Duodenal mucosa (tissue), 2 donors: Measurements from ENCODE around the gene DZIP1L.

Experiments
- H3K27ac ChIP-seq: one replicate; pipeline ENCODE4 v1.7.0; 2013; ENCODE audit warnings: low read depth, low read length
- H3K27me3 ChIP-seq, 2 donors: one replicate each; pipeline ENCODE4 v1.7.0; 2013; ENCODE audit warnings: low read length in 2 of 2, control low read depth in 1 of 2; ENCODE audit not compliant: insufficient read depth in 2 of 2, control insufficient read depth in 1 of 2
- H3K36me3 ChIP-seq, 2 donors: one replicate each; pipeline ENCODE4 v1.7.0; 2013; ENCODE audit warnings: low read length in 2 of 2, control low read depth in 1 of 2; ENCODE audit not compliant: insufficient read depth in 2 of 2, control insufficient read depth in 1 of 2
- H3K4me1 ChIP-seq, 2 donors: one replicate each; pipeline ENCODE4 v1.7.0; 2013; ENCODE audit warnings: low read length in 2 of 2, control low read depth in 1 of 2; ENCODE audit not compliant: insufficient read depth in 2 of 2, control insufficient read depth in 1 of 2
- H3K4me3 ChIP-seq, 2 donors: one replicate each; pipeline ENCODE4 v1.7.0; 2013; ENCODE audit warnings: low read length in 2 of 2, low read depth in 1 of 2
- H3K9ac ChIP-seq, 2 donors: one replicate each; pipeline ENCODE4 v1.7.0; 2013; ENCODE audit warnings: low read length in 2 of 2, low read depth in 1 of 2
- H3K9me3 ChIP-seq, 2 donors: one replicate each; pipeline ENCODE4 v1.7.0; 2013; ENCODE audit warnings: low read length in 2 of 2, control low read depth in 1 of 2; ENCODE audit not compliant: control insufficient read depth in 1 of 2

The DZIP1L gene

GRCh38 chr3:138059261-138059660, 56.1 kb downstream of the DZIP1L start:
- no peaks in the 10 kb centered on the region for H3K36me3 ChIP-seq
- no peak overlapping the region for H3K9ac ChIP-seq
- H3K4me3 ChIP-seq: no peak overlapping the region
- H3K27ac ChIP-seq: no peak overlapping the region
- no peaks in the 10 kb centered on the region for H3K9me3 ChIP-seq
- no peaks in the 10 kb centered on the region for H3K27me3 ChIP-seq
- H3K4me1 ChIP-seq: no peaks in the 10 kb centered on the region

GRCh38 chr3:138057384-138057783, 58.0 kb downstream of the DZIP1L start:
- H3K27ac ChIP-seq: no peak overlapping the region
- no peaks in the 10 kb centered on the region for H3K9me3 ChIP-seq
- H3K36me3 ChIP-seq: no peaks in the 10 kb centered on the region
- no peak overlapping the region for H3K4me3 ChIP-seq
- H3K4me1 ChIP-seq: no peaks in the 10 kb centered on the region
- no peaks in the 10 kb centered on the region for H3K27me3 ChIP-seq
- no peak overlapping the region for H3K9ac ChIP-seq

GRCh38 chr3:138054057-138054456, 61.4 kb downstream of the DZIP1L start:
- no peak overlapping the region for H3K27ac ChIP-seq
- H3K9me3 ChIP-seq: no peaks in the 10 kb centered on the region
- no peak overlapping the region for H3K9ac ChIP-seq
- H3K4me3 ChIP-seq: no peak overlapping the region
- H3K36me3 ChIP-seq: no peaks in the 10 kb centered on the region
- H3K4me1 ChIP-seq: no peaks in the 10 kb centered on the region
- no peaks in the 10 kb centered on the region for H3K27me3 ChIP-seq

GRCh38 chr3:138051947-138052802, 63.2 kb downstream of the DZIP1L start:
- no peak overlapping the region for H3K27ac ChIP-seq

GRCh38 chr3:138049157-138049919, 66.1 kb downstream of the DZIP1L start:
- Histone ChIP-seq H3K9me3 (no peaks in the 10 kb centered on the region), H3K27me3 (no peaks in the 10 kb centered on the region), H3K4me3 (no peak overlapping the region), H3K4me1 (no peaks in the 10 kb centered on the region), H3K9ac (no peak overlapping the region), H3K27ac (no peak overlapping the region), H3K36me3 (no peaks in the 10 kb centered on the region)

More at GRCh38 chr3:138051947-138052802, 63.2 kb downstream of the DZIP1L start:
- H3K9me3 ChIP-seq: no peaks in the 10 kb centered on the region
- no peaks in the 10 kb centered on the region for H3K27me3 ChIP-seq
- H3K4me3 ChIP-seq: no peak overlapping the region
- H3K36me3 ChIP-seq: no peaks in the 10 kb centered on the region
- H3K9ac ChIP-seq: no peak overlapping the region
- no peaks in the 10 kb centered on the region for H3K4me1 ChIP-seq

GRCh38 chr3:138047596-138048158, 67.7 kb downstream of the DZIP1L start:
- no peaks in the 10 kb centered on the region for H3K9me3 ChIP-seq
- no peak overlapping the region for H3K9ac ChIP-seq
- no peaks in the 10 kb centered on the region for H3K27me3 ChIP-seq
- no peaks in the 10 kb centered on the region for H3K36me3 ChIP-seq
- H3K27ac ChIP-seq: no peak overlapping the region
- H3K4me3 ChIP-seq: no peak overlapping the region
- no peaks in the 10 kb centered on the region for H3K4me1 ChIP-seq

- Histone ChIP-seq H3K36me3 (no peaks in the 10 kb centered on the region), H3K4me3 (no peak overlapping the region), H3K9me3 (no peaks in the 10 kb centered on the region), H3K9ac (no peak overlapping the region), H3K27ac (no peak overlapping the region), H3K27me3 (no peaks in the 10 kb centered on the region), H3K4me1 (no peaks in the 10 kb centered on the region)
These were observed 68.5 kb downstream of the DZIP1L start for GRCh38 chr3:138046955-138047354.

- no peak overlapping the region for H3K9ac ChIP-seq
- H3K36me3 ChIP-seq: no peaks in the 10 kb centered on the region
- H3K27me3 ChIP-seq: no peaks in the 10 kb centered on the region
- no peaks in the 10 kb centered on the region for H3K9me3 ChIP-seq
- H3K27ac ChIP-seq: no peak overlapping the region
- no peaks in the 10 kb centered on the region for H3K4me1 ChIP-seq
- H3K4me3 ChIP-seq: no peak overlapping the region
These were observed 69.3 kb downstream of the DZIP1L start for GRCh38 chr3:138046085-138046484.

- H3K27ac ChIP-seq: no peak overlapping the region
These were observed 72.0 kb downstream of the DZIP1L start for GRCh38 chr3:138043266-138044029.

More at GRCh38 chr3:138043266-138044029, 72.0 kb downstream of the DZIP1L start:
- H3K9me3 ChIP-seq: no peaks in the 10 kb centered on the region
- no peaks in the 10 kb centered on the region for H3K4me1 ChIP-seq
- no peaks in the 10 kb centered on the region for H3K36me3 ChIP-seq
- no peak overlapping the region for H3K4me3 ChIP-seq
- H3K27me3 ChIP-seq: no peaks in the 10 kb centered on the region
- H3K9ac ChIP-seq: no peak overlapping the region
